Neural cell (in vitro differentiated cells): ENCODE measurements around the gene ANKEF1.

Source experiments
- MXI1 ChIP-seq: fragments of 450-650 bp; conservative IDR thresholded peaks from 2 replicates; pipeline ENCODE4 v1.6.1; 2014; ENCODE audit warnings: antibody characterized with exemption, mild to moderate bottlenecking; ENCODE audit not compliant: poor library complexity, severe bottlenecking
- POLR2AphosphoS5 ChIP-seq: IDR thresholded peaks from 2 replicates; pipeline ENCODE4 v1.6.1; 2012
- TF ChIP-seq, protein P1 (sequence below): fragments of 450-650 bp; IDR thresholded peaks from 2 replicates; pipeline ENCODE4 v1.5.1; 2014; ENCODE audit warnings: antibody characterized with exemption, mild to moderate bottlenecking, moderate library complexity; ENCODE audit not compliant: poor library complexity, severe bottlenecking

DNA sequence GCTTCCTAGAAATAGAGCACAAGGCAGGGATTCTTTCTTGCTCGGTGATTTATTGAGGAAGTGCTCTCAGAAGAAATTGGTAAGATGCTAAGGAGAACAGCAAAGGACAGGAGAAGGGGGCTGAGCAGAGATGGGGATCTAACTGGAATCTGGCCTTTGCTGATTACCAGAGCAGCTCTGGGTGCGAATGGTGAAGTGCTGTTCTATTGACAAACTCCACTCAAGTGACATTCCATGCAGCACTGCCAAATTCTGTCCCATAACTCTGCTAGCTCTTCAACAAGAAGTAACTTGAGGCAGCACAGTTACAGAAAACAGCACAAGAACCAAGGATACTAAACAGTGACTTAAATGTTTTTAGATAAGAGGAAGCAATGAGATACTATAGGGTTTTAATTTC is 13.8 kb upstream of the ANKEF1 start:
- no peak for TF ChIP-seq MXI1
- no peak for TF ChIP-seq POLR2AphosphoS5
- TF ChIP-seq, protein P1, sequence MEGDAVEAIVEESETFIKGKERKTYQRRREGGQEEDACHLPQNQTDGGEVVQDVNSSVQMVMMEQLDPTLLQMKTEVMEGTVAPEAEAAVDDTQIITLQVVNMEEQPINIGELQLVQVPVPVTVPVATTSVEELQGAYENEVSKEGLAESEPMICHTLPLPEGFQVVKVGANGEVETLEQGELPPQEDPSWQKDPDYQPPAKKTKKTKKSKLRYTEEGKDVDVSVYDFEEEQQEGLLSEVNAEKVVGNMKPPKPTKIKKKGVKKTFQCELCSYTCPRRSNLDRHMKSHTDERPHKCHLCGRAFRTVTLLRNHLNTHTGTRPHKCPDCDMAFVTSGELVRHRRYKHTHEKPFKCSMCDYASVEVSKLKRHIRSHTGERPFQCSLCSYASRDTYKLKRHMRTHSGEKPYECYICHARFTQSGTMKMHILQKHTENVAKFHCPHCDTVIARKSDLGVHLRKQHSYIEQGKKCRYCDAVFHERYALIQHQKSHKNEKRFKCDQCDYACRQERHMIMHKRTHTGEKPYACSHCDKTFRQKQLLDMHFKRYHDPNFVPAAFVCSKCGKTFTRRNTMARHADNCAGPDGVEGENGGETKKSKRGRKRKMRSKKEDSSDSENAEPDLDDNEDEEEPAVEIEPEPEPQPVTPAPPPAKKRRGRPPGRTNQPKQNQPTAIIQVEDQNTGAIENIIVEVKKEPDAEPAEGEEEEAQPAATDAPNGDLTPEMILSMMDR = no peak
